Gastrocnemius medialis (tissue), 4 donors: ENCODE data around the gene PHC1.
A peak's percentile ranks its signal among the peaks of the same experiment; 100 is the strongest.
"Not testable (repeated sequence)": the region's sequence is repeated elsewhere in the genome, so short reads cannot be mapped to it uniquely, and the experiment has no call there.

Source experiments
- CTCF ChIP-seq, 5 experiments: fragments of 450-650 bp in 3 of 5; fragments of 200-600 bp in 2 of 5; sonication (generic) in 2 of 5; IDR thresholded peaks in 4 of 5; conservative IDR thresholded peaks in 1 of 5; 1 replicate in 4 of 5; 2 replicates in 1 of 5; pipeline ENCODE4 v1.5.1; 2016 to 2019; ENCODE audit warnings: antibody characterized with exemption in 5 of 5, mild to moderate bottlenecking in 3 of 5, moderate library complexity in 3 of 5
- POLR2A ChIP-seq, 2 donors: fragments of 450-650 bp; IDR thresholded peaks; one replicate each; pipeline ENCODE4 v1.6.1; 2017; ENCODE audit warnings: antibody characterized with exemption in 2 of 2, mild to moderate bottlenecking in 2 of 2, moderate library complexity in 2 of 2

- TF ChIP-seq CTCF (IDR thresholded peaks at IDR 0.05 in 4 of 5, conservative IDR thresholded peaks at IDR 0.05 in 1 of 5) = peak in 3 of 5 experiments; percentile 4 to 52 (median 48)
- TF ChIP-seq POLR2A (IDR thresholded peaks at IDR 0.05) = not testable (repeated sequence)
Measured at GRCh38 chr12:8914033-8914715, at the start of gene PHC1.
